ENCODE measurements around the gene ZNF358.

DNA sequence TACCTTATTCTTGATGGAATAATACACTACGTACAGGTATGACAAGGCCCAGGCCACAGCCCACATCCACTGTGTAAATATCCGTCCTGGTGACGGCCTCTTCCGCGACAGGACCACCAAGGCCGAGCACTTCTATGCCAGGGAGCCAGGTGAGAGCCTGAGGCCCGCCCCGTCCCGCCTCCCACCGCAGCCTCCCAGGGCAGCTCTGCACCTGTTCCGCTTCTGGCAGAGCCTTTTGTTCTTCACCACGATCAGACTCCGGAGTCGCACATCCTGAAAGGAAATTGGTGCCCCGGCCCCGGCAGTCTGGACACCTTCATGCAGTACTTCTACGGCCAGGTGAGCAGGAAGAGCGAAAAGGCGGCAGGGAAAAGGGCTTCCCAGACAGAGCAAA, 10.6 kb upstream of the ZNF358 start:
- TF ChIP-seq, protein P1, sequence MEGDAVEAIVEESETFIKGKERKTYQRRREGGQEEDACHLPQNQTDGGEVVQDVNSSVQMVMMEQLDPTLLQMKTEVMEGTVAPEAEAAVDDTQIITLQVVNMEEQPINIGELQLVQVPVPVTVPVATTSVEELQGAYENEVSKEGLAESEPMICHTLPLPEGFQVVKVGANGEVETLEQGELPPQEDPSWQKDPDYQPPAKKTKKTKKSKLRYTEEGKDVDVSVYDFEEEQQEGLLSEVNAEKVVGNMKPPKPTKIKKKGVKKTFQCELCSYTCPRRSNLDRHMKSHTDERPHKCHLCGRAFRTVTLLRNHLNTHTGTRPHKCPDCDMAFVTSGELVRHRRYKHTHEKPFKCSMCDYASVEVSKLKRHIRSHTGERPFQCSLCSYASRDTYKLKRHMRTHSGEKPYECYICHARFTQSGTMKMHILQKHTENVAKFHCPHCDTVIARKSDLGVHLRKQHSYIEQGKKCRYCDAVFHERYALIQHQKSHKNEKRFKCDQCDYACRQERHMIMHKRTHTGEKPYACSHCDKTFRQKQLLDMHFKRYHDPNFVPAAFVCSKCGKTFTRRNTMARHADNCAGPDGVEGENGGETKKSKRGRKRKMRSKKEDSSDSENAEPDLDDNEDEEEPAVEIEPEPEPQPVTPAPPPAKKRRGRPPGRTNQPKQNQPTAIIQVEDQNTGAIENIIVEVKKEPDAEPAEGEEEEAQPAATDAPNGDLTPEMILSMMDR (IDR thresholded peaks at IDR 0.05 in 8 of 11, conservative IDR thresholded peaks at IDR 0.05 in 3 of 11): no peak
- TF ChIP-seq POLR2AphosphoS5 (IDR thresholded peaks at IDR 0.05) (no peak), POLR2A (IDR thresholded peaks at IDR 0.05) (no peak)

Measured in spleen (tissue), 7 donors.